ENCODE results near the gene ZNF580. TPM values are rescaled to one million over a fixed set of nuclear protein-coding genes. Genes with fewer than 3 reads are reported as not detected.

ZNF580 gene
- total and polyA plus RNA-seq, 2 of the 8 experiments (the other 6 are each of a cell fraction or from before 2014, with no cell fraction given): 12.0 to 24.6 TPM

- no peak overlapping the region for H3K18ac ChIP-seq (ENCODE audit: extremely low read depth, low read length)
- peaks cover 36 to 51% of the 10 kb centered on the region in 2 experiments for H4K20me1 ChIP-seq (replicated peaks in 1 of 2; ENCODE audit: control insufficient read depth in 1 of 2, insufficient read depth in 2 of 2, low read length in 2 of 2)
- H2BK20ac ChIP-seq (ENCODE audit: low read length): no peak overlapping the region
- DNase-seq (ENCODE audit: low read depth in 1 of 2, low spot score in 2 of 2) (no peak), FAIRE-seq (no peak)
- no peak overlapping the region for H3K9ac ChIP-seq (replicated peaks in 1 of 4; ENCODE audit: extremely low read depth in 1 of 4, low read depth in 3 of 4, low read length in 3 of 4)
- no peak overlapping the region for H4K5ac ChIP-seq (ENCODE audit: insufficient read length, low read depth, low read length)
- H2BK12ac ChIP-seq (ENCODE audit: low read depth, low read length): no peak overlapping the region
- H3K14ac ChIP-seq (ENCODE audit: insufficient read length): no peak overlapping the region
- no peak overlapping the region for H2AFZ ChIP-seq (ENCODE audit: low read length)
- no peak overlapping the region for H2AK5ac ChIP-seq (ENCODE audit: low read depth, low read length)
- no peak overlapping the region for H3K4me2 ChIP-seq (ENCODE audit: insufficient read depth in 1 of 2, low read depth in 2 of 2, low read length in 2 of 2)
- H3K27me3 ChIP-seq (replicated peaks in 1 of 4; ENCODE audit: control insufficient read depth in 3 of 4, extremely low read depth in 1 of 4, insufficient read depth in 3 of 4, low read length in 3 of 4): no peaks in the 10 kb centered on the region
- no peak overlapping the region for H2BK15ac ChIP-seq (ENCODE audit: low read length)
- no peak overlapping the region for H2BK5ac ChIP-seq (ENCODE audit: low read depth, low read length)
- ChIA-PET CTCF (ENCODE audit: partially characterized antibody) (interaction anchor here (0.9 to 1.3 kb wide), 3 partner anchors 14 to 16 kb away, joined by 3 to 6 read pairs (median 4); no protein-coding TSS in a partner anchor), POLR2A (ENCODE audit: partially characterized antibody) (interaction anchor here (0.7 to 7.1 kb wide), 3 partner anchors 9 to 26 kb away, joined by 4 to 75 read pairs (median 4); no protein-coding TSS in a partner anchor)
- H4K8ac ChIP-seq (ENCODE audit: extremely low read depth, insufficient read depth, low read length): no peak overlapping the region
- H2BK120ac ChIP-seq (replicated peaks; ENCODE audit: low read depth, low read length): no peak overlapping the region
- peaks cover 4 to 71% of the 10 kb centered on the region in 2 experiments; a peak in 3 of 4 replicates for H3K79me2 ChIP-seq (ENCODE audit: control insufficient read depth in 1 of 2, insufficient read depth in 2 of 2, low read length in 2 of 2)
- H3K4me3 ChIP-seq (ENCODE audit: extremely low read depth in 1 of 4, insufficient read depth in 2 of 4, low read depth in 3 of 4, low read length in 4 of 4): no peak overlapping the region
- 90% methylated on average over 21 of the region's 30 CpGs; no CpG with 5 or more reads in 1 of the 2 experiments for WGBS, 2 experiments (ENCODE audit: extremely low coverage in 1 of 2, insufficient coverage in 1 of 2, insufficient read length in 1 of 2, insufficient replicate concordance in 2 of 2, low coverage in 1 of 2, low lambda C conversion rate in 2 of 2, missing lambda C conversion rate in 1 of 2)
- no peak overlapping the region for H3K27ac ChIP-seq (ENCODE audit: low read depth, low read length)
- H3K56ac ChIP-seq (replicated peaks; ENCODE audit: insufficient read length, low read depth, low read length): no peak overlapping the region
- peaks cover 41 to 57% (median 47%) of the 10 kb centered on the region in 4 experiments for H3K36me3 ChIP-seq (ENCODE audit: control insufficient read depth in 2 of 4, insufficient read depth in 4 of 4, low read length in 3 of 4)
- H3K4me1 ChIP-seq (replicated peaks in 1 of 4; ENCODE audit: control insufficient read depth in 3 of 4, insufficient read depth in 4 of 4, low read length in 3 of 4): peaks cover 0 to 11% (median 4%) of the 10 kb centered on the region in 4 experiments; a peak in 5 of 7 replicates
- no peaks in the 10 kb centered on the region for H3K23me2 ChIP-seq (ENCODE audit: low read depth, low read length)
- H3K23ac ChIP-seq (ENCODE audit: insufficient read length): no peak overlapping the region
- no peaks in the 10 kb centered on the region for H3K9me3 ChIP-seq (ENCODE audit: insufficient read depth in 2 of 2, low read depth in 1 of 2, low read length in 1 of 2)
- no peak overlapping the region for H3K4ac ChIP-seq (replicated peaks; ENCODE audit: insufficient read length, low read depth, low read length)
- H4K91ac ChIP-seq (replicated peaks; ENCODE audit: insufficient read length, low read length): no peak overlapping the region
- H3K79me1 ChIP-seq (ENCODE audit: low read depth, low read length): peaks cover 15% of the 10 kb centered on the region
- no peak for TF ChIP-seq SP2 (IDR thresholded peaks at IDR 0.05; ENCODE audit: low read length)
- TF ChIP-seq KDM1A (IDR thresholded peaks at IDR 0.05; ENCODE audit: borderline replicate concordance, low read length): no peak
- TF ChIP-seq SRF (IDR thresholded peaks at IDR 0.05; ENCODE audit: low read depth, low read length): no peak
- no peak for TF ChIP-seq KDM4A (IDR thresholded peaks at IDR 0.05; ENCODE audit: low read depth, low read length, severe bottlenecking)
- TF ChIP-seq HDAC2 (IDR thresholded peaks at IDR 0.05; ENCODE audit: borderline replicate concordance in 1 of 2, low read depth in 2 of 2, low read length in 2 of 2): no peak
- no peak for TF ChIP-seq CTBP2 (IDR thresholded peaks at IDR 0.05; ENCODE audit: borderline replicate concordance, insufficient read depth, insufficient read length, low read length)
- TF ChIP-seq, protein P1, sequence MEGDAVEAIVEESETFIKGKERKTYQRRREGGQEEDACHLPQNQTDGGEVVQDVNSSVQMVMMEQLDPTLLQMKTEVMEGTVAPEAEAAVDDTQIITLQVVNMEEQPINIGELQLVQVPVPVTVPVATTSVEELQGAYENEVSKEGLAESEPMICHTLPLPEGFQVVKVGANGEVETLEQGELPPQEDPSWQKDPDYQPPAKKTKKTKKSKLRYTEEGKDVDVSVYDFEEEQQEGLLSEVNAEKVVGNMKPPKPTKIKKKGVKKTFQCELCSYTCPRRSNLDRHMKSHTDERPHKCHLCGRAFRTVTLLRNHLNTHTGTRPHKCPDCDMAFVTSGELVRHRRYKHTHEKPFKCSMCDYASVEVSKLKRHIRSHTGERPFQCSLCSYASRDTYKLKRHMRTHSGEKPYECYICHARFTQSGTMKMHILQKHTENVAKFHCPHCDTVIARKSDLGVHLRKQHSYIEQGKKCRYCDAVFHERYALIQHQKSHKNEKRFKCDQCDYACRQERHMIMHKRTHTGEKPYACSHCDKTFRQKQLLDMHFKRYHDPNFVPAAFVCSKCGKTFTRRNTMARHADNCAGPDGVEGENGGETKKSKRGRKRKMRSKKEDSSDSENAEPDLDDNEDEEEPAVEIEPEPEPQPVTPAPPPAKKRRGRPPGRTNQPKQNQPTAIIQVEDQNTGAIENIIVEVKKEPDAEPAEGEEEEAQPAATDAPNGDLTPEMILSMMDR (IDR thresholded peaks at IDR 0.05; ENCODE audit: control extremely low read depth in 1 of 3, insufficient read depth in 1 of 3, low read depth in 1 of 3, low read length in 3 of 3): no peak
- TF ChIP-seq SIRT6 (IDR thresholded peaks at IDR 0.05; ENCODE audit: low read length): no peak
- no peak for TF ChIP-seq FOSL1 (IDR thresholded peaks at IDR 0.05; ENCODE audit: insufficient read depth, low read depth, low read length)
Measured at GRCh38 chr19:55668603-55669348, 28.0 kb downstream of the ZNF580 start.

Data from H1 (cell line).